Effector CD8-positive, alpha-beta T cell (primary cell): ENCODE data around the gene CLSTN2.

ENCODE experiments used
- DNase-seq: peaks from one replicate; lab custom pipeline; 2025; lab: John Stamatoyannopoulos, UW

Gene CLSTN2

DNA sequence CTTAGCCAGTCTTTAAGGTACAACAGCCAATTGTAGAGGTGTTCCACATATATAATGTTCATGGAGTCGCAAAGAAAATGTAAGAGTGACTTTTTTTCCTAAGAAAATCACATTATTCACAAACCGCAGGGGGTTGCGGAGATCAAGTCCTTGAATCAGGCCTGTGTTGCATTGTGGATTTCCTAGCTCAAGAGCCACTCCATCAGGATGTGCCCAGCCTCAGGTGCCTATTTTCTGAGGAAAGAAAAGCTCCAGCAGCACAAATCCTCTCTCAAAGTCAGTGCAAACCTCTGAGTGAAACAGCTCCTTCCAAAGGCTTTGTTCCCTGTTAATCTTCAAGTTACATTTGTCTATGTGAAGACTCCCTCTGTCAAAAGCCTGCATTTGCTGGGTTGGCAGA lies 349.4 kb downstream of the CLSTN2 start:
- no peak for DNase-seq

DNA sequence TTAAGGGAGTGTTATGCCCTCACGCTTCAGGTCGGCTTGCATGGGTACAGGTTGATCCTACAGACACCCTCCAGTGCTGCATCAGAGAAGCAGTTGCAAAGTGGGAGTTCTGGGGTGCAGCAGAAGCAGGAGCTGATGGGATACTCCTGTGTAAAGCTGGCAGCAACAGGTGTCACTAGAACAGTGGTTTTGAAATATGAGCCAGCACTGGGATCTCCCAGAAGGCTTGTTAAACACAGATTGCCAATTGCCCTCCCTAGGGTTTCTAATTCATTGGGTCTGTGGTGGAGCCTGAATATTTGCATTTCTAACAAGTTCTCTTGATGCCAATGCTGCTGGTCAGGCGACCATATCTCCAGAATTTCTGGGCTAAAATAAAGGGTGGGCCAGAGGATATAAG lies 350.4 kb downstream of the CLSTN2 start:
- no peak for DNase-seq

DNA sequence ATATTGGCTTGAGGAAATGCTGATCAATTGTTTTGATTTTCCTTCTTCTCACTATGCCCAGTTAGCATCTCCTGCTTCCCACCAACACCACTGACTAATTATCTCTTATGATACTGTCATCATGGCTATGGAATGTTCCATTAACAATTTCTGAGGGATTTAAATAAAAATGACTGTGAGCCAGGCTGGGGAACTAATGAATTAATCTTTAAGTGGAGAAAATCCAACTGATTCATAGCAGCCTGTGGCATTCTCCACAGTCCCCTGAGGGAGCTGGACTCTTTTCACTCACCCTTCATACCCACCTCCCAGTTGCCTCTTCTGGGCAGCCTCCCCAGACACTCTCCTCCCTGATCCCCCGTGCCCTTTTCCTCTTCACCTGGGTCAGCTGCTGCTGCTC lies 353.6 kb downstream of the CLSTN2 start:
- DNase-seq = no peak

DNA sequence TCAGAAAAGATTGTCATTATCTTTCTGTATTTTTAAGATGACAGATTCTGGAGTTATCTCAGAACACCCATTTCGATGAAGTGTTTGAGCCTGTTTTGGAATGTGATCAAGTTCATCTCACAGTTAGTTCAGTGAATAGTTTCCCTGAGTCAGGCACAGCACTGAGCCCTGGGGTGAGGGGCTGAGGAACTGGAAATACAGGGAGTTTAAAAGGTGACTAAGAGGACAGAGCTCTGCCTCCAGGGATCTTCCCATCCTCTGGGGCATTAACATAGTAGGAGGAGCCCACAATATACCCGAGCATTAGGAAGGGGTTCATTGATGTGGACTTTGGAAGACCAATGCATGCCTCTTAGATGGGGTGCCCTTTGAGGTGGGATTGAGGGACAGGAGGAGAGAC lies 355.1 kb downstream of the CLSTN2 start:
- no peak for DNase-seq

DNA sequence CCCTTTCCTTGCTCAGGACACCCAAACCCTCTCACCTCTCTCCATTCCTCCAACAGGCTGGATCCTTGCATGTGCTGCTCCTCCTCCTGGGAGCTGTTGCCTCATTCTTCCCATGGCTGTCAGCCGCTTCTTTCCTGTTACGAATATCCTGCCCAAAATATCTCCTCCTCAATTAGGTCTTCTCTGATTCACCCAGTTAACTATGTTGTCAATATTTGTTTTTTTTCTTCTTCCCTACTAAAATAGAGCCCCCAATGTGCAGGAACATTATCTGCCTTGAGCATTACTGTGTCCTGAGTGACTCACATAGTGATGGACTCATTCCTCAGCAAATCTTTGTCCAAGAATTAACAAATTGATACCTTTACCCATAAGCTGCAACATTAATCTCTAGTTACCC lies 357.2 kb downstream of the CLSTN2 start:
- no peak for DNase-seq

DNA sequence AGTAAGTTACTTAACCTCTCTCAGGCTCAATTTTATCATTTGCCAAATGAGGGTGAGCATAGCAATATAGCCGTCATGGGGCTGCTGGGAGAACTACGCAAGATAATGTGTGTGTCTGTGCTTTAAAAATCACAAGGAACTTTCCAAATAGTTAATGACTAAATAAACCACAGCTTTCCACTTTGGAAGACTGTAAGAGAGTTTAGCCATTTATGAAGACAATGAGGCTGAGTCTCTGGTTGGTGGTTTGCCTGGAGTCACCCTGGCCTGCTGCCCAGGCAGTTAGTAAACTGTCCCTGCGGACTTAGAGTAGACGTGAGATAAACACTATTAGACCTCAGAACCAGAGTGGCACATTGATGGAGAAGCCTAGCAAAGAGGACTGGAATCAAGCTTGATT lies 357.7 kb downstream of the CLSTN2 start:
- no peak for DNase-seq

DNA sequence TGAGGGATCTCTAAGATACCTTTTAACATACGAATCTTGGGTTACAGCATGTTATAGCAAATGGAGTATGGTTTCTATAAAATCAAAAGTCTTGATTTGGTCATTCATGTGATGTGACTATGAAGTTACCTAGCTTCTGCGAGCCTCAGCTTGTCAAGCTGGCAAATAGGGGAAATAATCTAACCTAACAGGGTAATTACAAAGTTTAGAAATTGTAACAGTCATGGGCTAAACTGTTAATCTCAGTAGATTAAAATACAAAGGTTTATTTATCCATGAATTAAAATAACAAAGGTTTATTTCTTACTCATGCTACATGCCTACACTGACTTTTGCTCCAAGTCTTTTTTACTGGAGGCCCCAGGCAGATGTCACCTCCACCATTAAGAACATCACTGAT lies 359.1 kb downstream of the CLSTN2 start:
- DNase-seq = no peak

DNA sequence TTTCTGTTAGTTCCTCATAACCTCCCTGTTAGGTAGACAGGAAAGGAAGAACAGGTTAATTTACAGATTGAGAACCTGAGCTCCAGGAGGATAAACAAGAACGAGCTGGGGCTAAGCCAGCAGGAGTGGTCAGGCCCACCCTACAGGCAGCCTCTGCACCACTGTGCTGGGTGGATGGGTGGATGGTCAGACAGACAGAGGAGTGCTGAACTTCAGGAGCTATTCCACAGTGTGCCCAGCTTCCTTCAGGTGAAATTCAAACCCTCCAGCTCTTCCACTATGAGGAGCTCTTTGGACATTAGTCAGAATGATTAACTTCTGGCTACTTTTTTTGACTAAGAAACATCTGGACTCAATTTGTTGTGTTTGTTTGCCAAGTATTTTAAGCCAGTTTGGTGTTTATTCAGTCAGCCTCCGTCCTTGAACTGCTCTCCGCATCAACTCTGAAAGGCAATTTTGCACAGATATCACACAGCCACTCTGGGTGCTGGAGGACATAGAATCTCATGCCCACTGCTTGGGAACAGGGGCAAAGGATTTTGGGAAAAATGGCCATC lies 361.9 kb downstream of the CLSTN2 start:
- no peak for DNase-seq

DNA sequence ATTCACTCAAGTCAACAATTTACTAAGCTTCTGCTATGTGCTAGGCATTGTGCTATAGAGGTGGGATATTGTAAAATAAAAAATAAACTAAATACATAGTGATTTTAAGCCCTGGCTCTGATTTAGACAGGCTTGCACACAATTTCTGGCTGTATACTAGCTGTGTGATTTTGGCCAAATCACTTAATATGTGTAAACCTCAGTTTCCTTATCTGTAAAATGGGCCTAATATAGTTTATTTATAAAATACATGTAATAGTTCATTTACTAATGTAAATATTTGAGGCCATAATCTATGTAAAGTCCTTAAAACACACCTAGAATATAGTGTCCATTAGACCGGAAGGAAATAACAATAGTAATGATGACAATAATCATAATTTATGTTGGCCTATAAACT lies 363.1 kb downstream of the CLSTN2 start:
- DNase-seq = no peak

DNA sequence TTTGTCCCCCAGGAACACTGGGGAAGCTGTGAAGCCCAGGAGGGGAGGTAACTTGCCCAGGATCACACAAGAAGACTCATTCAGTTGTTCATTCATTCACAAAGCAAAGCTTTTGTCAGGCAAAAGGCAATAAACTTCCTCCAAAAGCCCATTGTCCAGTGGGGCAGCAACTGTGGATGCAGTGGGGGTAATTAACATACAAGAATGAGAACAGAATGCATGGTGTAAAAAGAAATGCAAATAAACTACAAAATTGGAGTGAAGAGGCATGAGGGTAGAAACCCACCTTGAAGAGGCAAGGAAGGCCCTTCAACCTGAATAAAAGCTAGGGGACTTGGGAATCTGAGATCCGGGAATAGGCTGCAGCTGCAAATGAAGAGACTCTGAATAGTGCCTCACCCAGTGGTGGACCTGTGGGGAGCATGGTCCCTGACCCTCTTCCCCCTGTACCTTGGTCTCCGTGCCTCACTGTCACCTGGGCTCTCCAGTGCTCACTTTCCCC lies 363.6 kb downstream of the CLSTN2 start:
- no peak for DNase-seq

DNA sequence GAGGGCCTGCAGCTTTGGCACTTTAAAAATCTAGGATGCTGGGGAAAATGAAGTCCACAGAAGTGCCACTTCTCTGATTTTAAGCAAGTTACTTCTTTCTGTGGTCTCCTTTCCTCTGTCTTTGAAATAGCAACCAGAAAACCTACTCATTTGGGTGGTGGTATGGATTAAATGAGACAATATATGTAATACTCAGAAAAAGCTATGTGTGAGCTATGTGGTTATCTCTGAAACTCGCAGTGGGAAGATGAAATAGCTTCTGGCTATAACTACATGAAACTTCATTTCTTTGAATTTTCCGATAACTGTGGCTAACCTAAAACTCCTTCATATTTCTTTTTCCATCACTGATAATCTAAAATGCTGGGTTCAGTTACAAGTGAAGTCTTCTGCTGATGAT lies 368.9 kb downstream of the CLSTN2 start:
- DNase-seq = no peak

DNA sequence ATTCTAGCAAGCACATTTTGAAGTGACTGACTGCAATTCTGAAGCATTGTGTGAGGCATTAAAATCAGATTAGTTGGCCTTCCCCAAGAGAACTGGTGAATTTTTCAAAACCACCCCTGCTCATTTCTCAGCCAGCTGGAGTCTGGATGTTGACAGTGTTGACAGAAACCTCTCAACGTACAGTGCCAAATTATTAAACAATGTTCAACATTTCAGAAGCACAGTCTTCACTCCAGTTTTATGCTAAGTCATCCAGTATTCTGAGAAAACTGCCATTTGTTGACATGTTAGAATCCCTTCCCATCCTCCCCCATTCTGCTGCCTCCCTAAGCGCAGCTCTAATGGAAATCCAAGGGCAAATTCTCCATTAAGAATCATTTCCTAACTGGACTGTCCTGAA lies 373.6 kb downstream of the CLSTN2 start:
- DNase-seq = no peak

DNA sequence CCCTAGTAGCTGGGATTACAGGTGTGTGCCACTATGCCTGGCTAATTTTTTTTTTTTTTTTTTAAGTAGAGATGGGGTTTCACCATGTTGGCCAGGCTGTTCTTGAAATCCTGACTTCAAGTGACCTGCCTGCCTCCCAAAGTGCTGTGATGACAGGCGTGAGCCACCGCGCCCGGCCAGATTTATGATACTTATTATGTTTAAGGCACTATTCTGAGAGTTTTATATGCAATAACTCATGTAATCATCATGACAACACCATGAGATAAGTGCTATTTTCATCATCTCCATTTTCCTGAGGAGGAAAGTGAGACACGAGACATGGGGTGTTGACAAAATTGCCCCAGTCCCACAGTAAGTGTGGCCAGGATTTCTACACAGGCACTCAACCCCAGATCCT lies 376.4 kb downstream of the CLSTN2 start:
- no peak for DNase-seq

DNA sequence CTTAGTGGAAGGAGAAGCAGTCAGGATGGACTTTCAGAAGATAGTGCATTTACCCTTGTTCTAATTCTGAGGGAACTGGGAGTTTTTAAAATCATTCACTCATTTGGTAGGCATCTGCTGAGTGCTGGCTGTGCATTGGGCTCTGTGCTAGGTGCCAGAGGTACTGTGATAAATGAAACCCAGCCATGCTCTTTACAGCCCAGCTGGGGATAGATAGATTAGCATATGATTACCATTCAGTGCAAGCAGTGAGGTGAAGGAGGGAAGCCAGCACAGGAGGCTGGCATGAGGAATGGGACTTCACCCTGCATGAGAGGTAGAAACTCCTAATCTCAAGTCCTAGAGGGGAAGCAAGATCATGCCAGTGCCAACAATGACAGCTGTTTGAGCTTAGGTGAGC lies 381.0 kb downstream of the CLSTN2 start:
- no peak for DNase-seq

DNA sequence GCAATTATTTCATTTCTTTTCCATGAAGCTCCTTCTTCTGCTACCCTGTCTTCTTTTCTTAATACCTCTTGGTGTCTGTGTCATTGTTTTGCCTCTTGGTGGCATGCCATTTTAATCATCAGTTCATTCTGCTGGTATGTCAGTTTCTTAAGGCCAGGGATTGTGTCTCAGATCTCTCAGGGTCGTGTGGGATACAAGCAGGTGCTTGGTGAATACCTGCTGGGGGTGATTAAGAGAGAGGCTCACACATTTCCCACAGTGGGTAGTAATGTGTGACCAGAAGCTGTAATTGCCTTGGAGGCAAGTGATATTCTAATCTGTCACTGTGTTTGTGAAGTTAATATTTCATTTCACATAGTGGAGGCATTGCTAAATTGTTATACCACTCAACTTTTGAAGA lies 381.5 kb downstream of the CLSTN2 start:
- DNase-seq = no peak

DNA sequence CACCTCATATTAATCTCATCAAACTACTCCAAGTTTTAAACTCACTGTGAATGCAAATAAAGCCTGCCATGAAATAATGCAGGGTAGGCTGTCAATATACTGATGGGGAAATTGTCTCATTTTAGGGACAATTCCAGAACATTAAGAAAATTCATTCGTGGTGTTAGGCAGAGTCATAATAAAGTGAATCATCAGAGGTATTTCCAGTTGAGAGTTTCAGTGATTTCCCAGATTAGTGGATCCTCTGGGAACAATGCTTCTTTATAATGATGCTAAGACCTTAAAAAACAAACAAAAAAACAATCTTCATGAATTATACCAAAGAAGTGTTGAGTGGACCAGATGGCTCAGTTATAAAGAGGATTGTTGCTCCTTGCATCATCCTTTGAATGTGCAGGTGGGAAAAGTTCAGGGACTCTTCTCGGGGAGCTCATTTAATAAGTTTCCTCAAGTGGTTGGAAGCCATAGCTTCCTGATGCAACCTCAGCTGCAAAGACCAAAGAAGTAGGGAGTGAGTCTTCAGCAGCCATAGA lies 381.9 kb downstream of the CLSTN2 start:
- DNase-seq = no peak

DNA sequence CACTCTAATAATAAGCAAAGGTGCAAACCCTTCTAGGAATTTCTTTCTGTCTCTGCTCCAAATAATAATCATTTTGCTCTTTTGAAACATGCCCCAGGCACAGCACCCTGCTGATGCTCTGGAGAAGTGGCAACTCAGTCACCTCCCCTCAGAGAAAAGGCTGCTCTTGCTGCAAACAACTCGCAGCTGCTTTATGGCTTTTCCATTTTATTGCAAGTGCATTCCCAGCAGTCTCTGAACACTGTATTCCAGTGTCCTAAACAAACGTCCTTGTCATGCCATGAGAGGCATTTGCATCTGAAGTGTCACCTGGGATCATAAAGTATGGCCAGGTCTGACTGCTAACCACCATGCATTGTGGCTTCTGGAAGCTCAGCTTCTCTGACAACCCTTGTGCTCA lies 384.8 kb downstream of the CLSTN2 start:
- DNase-seq = no peak

DNA sequence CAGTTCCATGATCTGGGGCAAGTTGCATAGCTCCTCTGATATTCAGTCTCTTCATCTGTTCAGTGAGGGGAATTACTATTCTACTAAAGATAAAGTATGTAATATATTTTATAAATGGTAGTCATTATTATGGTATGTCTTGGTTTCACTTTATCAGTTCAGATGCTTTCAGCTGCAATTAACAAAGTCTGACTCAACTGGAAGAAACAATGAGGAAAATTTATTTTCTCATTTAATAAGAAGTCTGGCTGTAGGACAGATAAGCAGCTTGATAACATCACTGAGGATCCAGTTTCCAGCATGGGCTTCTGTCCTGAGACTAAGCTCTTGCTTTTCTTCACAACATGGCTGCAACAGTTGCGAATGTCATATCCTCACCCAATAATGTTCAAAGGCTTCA lies 388.6 kb downstream of the CLSTN2 start:
- no peak for DNase-seq

DNA sequence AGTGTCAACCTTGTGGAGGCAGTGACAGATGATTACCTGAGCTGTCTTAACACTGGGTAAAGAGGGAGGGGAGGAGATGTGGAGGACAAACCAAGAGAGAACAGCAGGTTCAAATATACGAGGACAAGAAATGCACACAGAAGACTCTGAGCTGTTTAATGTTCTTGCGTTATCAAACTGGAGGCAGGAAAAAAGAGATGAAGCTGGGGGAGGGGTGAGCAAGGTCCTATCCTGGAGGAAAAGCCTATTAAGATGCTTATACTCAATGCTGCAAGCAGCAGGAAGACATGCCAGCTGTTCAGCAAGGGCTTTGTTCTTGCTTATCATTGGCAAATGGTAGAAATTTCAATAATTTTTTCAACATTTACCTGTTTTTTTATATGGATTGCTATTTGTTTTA lies 397.1 kb downstream of the CLSTN2 start:
- no peak for DNase-seq

DNA sequence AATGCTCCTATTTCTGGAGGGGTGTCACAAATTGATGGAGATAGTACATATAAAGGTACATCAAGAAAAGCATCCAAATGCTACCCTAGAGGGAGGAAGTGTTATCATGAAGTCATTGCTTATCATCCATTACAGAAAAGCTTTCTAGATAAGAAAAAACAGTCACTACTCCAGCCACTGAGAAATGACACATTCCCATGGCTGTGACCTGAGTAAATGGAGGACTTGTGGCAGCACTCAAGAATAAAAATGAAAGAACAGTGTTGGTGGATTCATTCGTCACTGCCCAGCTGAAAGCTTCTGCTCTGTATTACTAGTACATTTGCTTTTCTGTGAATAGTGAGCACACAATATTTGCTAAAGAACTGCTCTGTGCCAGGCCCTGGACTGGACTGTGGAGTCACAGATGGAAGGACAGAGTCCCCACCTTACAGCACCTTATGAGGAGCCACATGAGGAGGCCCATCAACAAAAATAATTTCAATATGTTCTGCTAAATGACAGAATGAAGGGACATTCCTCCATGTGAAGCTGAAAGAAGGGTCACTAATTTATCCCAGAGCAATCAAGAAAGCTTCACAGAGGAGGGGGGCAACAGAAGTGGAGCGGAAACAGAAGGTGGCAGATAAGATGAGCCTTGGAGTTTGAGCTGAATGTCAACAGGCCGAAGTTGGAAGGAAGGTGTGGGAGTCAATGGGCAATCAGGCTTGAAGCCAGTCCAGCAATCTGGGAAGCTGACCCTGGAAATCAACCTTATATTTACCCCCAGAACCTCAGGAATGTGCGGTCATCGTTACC lies 399.3 kb downstream of the CLSTN2 start:
- no peak for DNase-seq

DNA sequence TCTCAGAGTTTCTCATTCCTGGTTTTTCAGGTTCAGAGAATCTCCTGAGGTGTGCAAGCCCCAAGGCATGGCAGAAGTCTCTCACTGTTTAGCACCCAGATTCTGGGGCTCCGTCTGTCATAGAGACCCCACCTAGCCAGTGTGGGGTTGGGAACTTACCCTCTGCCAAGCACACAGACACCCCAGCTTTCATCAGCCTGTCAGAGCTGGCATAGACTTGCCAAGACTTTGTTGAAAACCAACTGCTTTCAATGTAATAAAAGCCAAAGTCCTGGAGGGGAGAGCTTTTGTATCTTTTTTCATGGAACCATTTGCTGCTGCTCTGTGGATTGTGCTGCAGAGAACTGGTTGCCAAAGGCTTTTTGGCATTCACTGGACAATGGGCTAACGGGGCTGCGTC lies 401.5 kb downstream of the CLSTN2 start:
- no peak for DNase-seq

DNA sequence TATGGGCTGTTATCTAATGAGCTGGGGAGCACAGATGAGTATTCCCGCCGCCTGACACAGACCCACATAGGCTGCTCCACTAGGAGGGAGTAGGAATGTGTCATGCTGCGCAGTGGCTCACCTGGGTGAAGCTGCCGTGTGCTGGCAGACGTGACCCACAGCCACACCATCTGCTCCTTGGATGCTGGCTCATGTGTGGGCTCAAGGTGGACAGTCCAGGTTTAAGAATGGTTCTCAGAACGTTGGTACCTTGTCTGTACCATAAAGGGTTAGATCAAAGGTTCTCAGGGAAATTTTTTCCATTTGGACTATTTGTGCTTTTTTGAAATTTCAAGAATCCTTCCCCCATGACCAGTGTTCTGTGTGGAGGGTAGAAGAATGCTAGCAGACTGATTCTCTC lies 403.9 kb downstream of the CLSTN2 start:
- no peak for DNase-seq

DNA sequence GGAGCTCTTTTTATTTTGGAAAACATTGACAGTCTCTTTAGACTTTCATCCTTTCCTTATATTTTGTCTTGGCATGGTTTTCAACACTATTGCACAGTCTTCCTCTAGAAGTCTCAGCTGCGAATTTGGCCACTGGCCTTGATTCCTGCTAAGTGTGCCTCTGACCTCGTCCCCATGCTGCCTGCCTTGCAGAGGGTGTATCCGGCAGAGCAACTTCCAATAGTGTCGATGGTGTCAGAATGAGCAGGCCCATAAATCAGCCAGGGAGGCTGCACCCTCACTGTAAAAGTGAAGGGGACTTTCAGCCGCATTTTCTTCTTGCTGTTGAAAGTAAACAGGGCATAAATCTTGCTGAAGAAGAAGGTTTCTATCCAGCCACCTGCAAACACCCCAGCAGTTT lies 406.2 kb downstream of the CLSTN2 start:
- DNase-seq = no peak
